NCI-H69 (cell line): ENCODE data around the gene WDR91.

ENCODE experiments used
- DNase-seq: peaks from one replicate; lab custom pipeline; 2025; lab: John Stamatoyannopoulos, UW

WDR91 gene

GRCh38 chr7:135197906-135198655, 13.2 kb downstream of the WDR91 start:
- no peak for DNase-seq

GRCh38 chr7:135197343-135197742, 14.0 kb downstream of the WDR91 start:
- DNase-seq: no peak

GRCh38 chr7:135195968-135196629, 15.2 kb downstream of the WDR91 start:
- no peak for DNase-seq

GRCh38 chr7:135195156-135195555, 16.2 kb downstream of the WDR91 start:
- DNase-seq: no peak

- DNase-seq: no peak
Observed at GRCh38 chr7:135194494-135195095, 16.7 kb downstream of the WDR91 start.

GRCh38 chr7:135193615-135194081, 17.7 kb downstream of the WDR91 start:
- no peak for DNase-seq

GRCh38 chr7:135192914-135193536, 18.3 kb downstream of the WDR91 start:
- no peak for DNase-seq

- DNase-seq: no peak
Observed at GRCh38 chr7:135190703-135191102, 20.6 kb downstream of the WDR91 start.

- no peak for DNase-seq
Observed at GRCh38 chr7:135189961-135190360, 21.4 kb downstream of the WDR91 start.

GRCh38 chr7:135189221-135189662, 22.1 kb downstream of the WDR91 start:
- DNase-seq: no peak

- DNase-seq: no peak
Observed at GRCh38 chr7:135188298-135188984, 22.9 kb downstream of the WDR91 start.

GRCh38 chr7:135186841-135187253, 24.5 kb downstream of the WDR91 start:
- no peak for DNase-seq

- no peak for DNase-seq
Observed at GRCh38 chr7:135186261-135186540, 25.1 kb downstream of the WDR91 start.

GRCh38 chr7:135185471-135186260, 25.7 kb downstream of the WDR91 start:
- DNase-seq: no peak

GRCh38 chr7:135184254-135184841, 27.0 kb downstream of the WDR91 start:
- DNase-seq: no peak

- no peak for DNase-seq
Observed at GRCh38 chr7:135183478-135183877, 27.8 kb downstream of the WDR91 start.

- DNase-seq: no peak
Observed at GRCh38 chr7:135181929-135182678, 29.2 kb downstream of the WDR91 start.

- DNase-seq: no peak
Observed at GRCh38 chr7:135181261-135181928, 29.9 kb downstream of the WDR91 start.

- no peak for DNase-seq
Observed at GRCh38 chr7:135180122-135180521, 31.2 kb downstream of the WDR91 start.
